Measurements from ENCODE around the gene COQ10A. TPM values are rescaled to one million over a fixed set of nuclear protein-coding genes. Genes with fewer than 3 reads are reported as not detected.
"Not testable (repeated sequence)": the region's sequence is repeated elsewhere in the genome, so short reads cannot be mapped to it uniquely, and the experiment has no call there.

Gene COQ10A
- total and polyA plus RNA-seq, 2 donors, result 9.4 to 24.9 TPM

DNA sequence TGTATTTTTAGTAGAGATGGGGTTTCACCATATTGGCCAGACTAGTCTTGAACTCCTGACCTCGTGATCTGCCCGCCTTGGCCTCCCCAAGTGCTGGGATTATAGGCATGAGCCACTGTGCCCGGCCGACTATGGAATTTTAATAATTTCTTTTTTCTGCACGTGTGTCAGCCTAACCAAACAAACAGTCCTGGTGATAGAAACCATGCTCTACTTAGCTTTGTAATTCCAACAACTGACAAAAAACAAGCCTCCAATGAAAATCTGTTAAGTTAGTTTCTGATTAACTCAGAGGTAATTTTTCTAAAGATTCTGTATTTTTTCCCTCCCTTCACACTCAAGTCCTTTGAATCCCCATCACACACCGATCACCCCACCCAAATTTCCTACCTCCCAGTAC lies 15.3 kb downstream of the COQ10A start:
- H3K27me3 ChIP-seq (ENCODE audit: control insufficient read depth in 2 of 2, insufficient read depth in 1 of 2, low read length in 1 of 2), result no peaks in the 10 kb centered on the region
- H3K9me3 ChIP-seq (ENCODE audit: control insufficient read depth in 2 of 2, insufficient read depth in 1 of 2, low read length in 1 of 2), result no peaks in the 10 kb centered on the region
- no peak overlapping the region for H3K4me3 ChIP-seq (ENCODE audit: low read length in 2 of 2)
- H3K27ac ChIP-seq (ENCODE audit: low read depth in 1 of 2, low read length in 1 of 2), result no peak overlapping the region
- peaks cover 77 to 80% of the 10 kb centered on the region in 2 donors for H3K36me3 ChIP-seq (ENCODE audit: control insufficient read depth in 2 of 2, insufficient read depth in 2 of 2, low read length in 1 of 2)
- no peaks in the 10 kb centered on the region for H3K4me1 ChIP-seq (ENCODE audit: control insufficient read depth in 2 of 2, insufficient read depth in 2 of 2, low read length in 2 of 2)
- no peak for DNase-seq (ENCODE audit: low read depth in 6 of 9, low spot score in 9 of 9)
- 96% methylated on average over 6 of the region's 6 CpGs for WGBS

GRCh38 chr12:56282579-56282978 lies 15.8 kb downstream of the COQ10A start:
- H3K36me3 ChIP-seq (ENCODE audit: control insufficient read depth in 2 of 2, insufficient read depth in 2 of 2, low read length in 1 of 2), result peaks cover 76 to 77% of the 10 kb centered on the region in 2 donors
- H3K27me3 ChIP-seq (ENCODE audit: control insufficient read depth in 2 of 2, insufficient read depth in 1 of 2, low read length in 1 of 2), result no peaks in the 10 kb centered on the region
- H3K4me1 ChIP-seq (ENCODE audit: control insufficient read depth in 2 of 2, insufficient read depth in 2 of 2, low read length in 2 of 2), result no peaks in the 10 kb centered on the region
- no peaks in the 10 kb centered on the region for H3K9me3 ChIP-seq (ENCODE audit: control insufficient read depth in 2 of 2, insufficient read depth in 1 of 2, low read length in 1 of 2)
- H3K4me3 ChIP-seq (ENCODE audit: low read length in 2 of 2), result no peak overlapping the region
- DNase-seq (ENCODE audit: low read depth in 6 of 9, low spot score in 9 of 9), result no peak
- H3K27ac ChIP-seq (ENCODE audit: low read depth in 1 of 2, low read length in 1 of 2), result no peak overlapping the region
- WGBS, result 96% methylated on average over 2 of the region's 2 CpGs

- H3K36me3 ChIP-seq (ENCODE audit: control insufficient read depth in 2 of 2, insufficient read depth in 2 of 2, low read length in 1 of 2), result peaks cover 59 to 73% of the 10 kb centered on the region in 2 donors
- not testable (repeated sequence) for H3K9me3 ChIP-seq (ENCODE audit: control insufficient read depth in 2 of 2, insufficient read depth in 1 of 2, low read length in 1 of 2); H3K4me1 ChIP-seq (ENCODE audit: control insufficient read depth in 2 of 2, insufficient read depth in 2 of 2, low read length in 2 of 2); DNase-seq (ENCODE audit: low read depth in 6 of 9, low spot score in 9 of 9); H3K4me3 ChIP-seq (ENCODE audit: low read length in 2 of 2); H3K27me3 ChIP-seq (ENCODE audit: control insufficient read depth in 2 of 2, insufficient read depth in 1 of 2, low read length in 1 of 2); H3K27ac ChIP-seq (ENCODE audit: low read depth in 1 of 2, low read length in 1 of 2)
- 98% methylated on average over 5 of the region's 5 CpGs for WGBS
Observed at GRCh38 chr12:56284263-56284662, 17.5 kb downstream of the COQ10A start.

- H3K27me3 ChIP-seq (ENCODE audit: control insufficient read depth in 2 of 2, insufficient read depth in 1 of 2, low read length in 1 of 2), result no peaks in the 10 kb centered on the region
- H3K36me3 ChIP-seq (ENCODE audit: control insufficient read depth in 2 of 2, insufficient read depth in 2 of 2, low read length in 1 of 2), result peaks cover 51 to 72% of the 10 kb centered on the region in 2 donors
- no peak for DNase-seq (ENCODE audit: low read depth in 6 of 9, low spot score in 9 of 9)
- 95% methylated on average over 4 of the region's 4 CpGs for WGBS
- no peak overlapping the region for H3K4me3 ChIP-seq (ENCODE audit: low read length in 2 of 2)
- H3K4me1 ChIP-seq (ENCODE audit: control insufficient read depth in 2 of 2, insufficient read depth in 2 of 2, low read length in 2 of 2), result no peaks in the 10 kb centered on the region
- H3K27ac ChIP-seq (ENCODE audit: low read depth in 1 of 2, low read length in 1 of 2), result no peak overlapping the region
- no peaks in the 10 kb centered on the region for H3K9me3 ChIP-seq (ENCODE audit: control insufficient read depth in 2 of 2, insufficient read depth in 1 of 2, low read length in 1 of 2)
Observed at GRCh38 chr12:56286044-56286830, 19.5 kb downstream of the COQ10A start.

DNA sequence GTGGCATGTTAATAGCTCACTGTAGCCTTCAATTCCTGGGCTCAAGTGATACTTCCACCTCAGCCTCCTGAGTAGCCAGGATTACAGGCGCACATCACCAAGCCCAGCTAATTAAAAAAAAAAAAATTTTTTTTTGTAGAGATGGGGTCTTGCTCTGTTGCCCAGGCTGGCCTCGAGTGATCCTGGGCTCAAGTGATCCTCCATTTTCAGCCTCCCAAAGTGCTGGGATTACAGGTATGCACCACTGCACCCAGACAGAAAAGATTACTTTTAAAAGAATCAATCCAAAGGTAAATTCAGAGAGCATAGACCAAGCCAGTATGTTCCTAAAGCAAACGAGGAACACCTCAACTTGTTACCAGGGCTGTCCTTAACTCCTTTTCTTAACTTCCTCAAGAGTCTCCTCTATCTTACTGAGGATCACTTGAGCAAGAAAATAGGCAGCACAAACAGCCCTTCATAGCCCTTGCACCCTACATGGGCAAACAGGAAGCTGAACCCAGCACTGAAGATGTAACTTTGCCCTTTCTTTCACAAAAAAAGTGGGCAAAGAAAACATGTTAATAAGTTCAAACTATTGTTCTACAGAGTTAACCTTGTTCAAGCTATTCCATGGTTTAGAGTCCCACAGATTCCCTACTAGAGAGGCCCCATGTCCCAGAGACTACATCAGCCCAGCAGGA lies 22.1 kb downstream of the COQ10A start:
- no peak for DNase-seq (ENCODE audit: low read depth in 6 of 9, low spot score in 9 of 9)
- no peaks in the 10 kb centered on the region for H3K27me3 ChIP-seq (ENCODE audit: control insufficient read depth in 2 of 2, insufficient read depth in 1 of 2, low read length in 1 of 2)
- 89% methylated on average over 3 of the region's 3 CpGs for WGBS
- H3K36me3 ChIP-seq (ENCODE audit: control insufficient read depth in 2 of 2, insufficient read depth in 2 of 2, low read length in 1 of 2), result peaks cover 28 to 55% of the 10 kb centered on the region in 2 donors
- peaks cover 0 to 4% of the 10 kb centered on the region in 2 donors for H3K4me1 ChIP-seq (ENCODE audit: control insufficient read depth in 2 of 2, insufficient read depth in 2 of 2, low read length in 2 of 2)
- no peaks in the 10 kb centered on the region for H3K9me3 ChIP-seq (ENCODE audit: control insufficient read depth in 2 of 2, insufficient read depth in 1 of 2, low read length in 1 of 2)
- H3K27ac ChIP-seq (ENCODE audit: low read depth in 1 of 2, low read length in 1 of 2), result no peak overlapping the region
- H3K4me3 ChIP-seq (ENCODE audit: low read length in 2 of 2), result no peak overlapping the region

DNA sequence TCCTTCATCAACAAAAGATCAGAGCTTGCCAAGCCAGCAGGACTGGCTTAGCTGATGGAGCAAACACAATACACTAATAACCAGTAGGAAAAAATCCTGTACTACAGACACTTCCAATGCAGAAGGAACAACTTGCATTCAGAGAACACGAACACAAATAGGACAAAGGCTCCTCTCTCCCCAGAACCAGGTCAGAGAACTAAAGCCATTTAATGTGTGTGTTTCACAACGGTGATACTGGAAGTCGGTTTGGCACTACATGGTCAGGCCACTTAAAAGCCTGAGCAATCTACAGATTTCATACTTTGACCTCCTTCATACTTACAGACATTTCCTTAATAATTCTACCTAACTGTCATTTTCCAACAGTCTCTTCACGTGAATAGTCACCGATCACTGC lies 27.1 kb downstream of the COQ10A start:
- no peak overlapping the region for H3K27ac ChIP-seq (ENCODE audit: low read depth in 1 of 2, low read length in 1 of 2)

GRCh38 chr12:56296295-56296694 lies 29.6 kb downstream of the COQ10A start:
- Histone ChIP-seq H3K27me3 (ENCODE audit: control insufficient read depth in 2 of 2, insufficient read depth in 1 of 2, low read length in 1 of 2) (no peaks in the 10 kb centered on the region), H3K27ac (ENCODE audit: low read depth in 1 of 2, low read length in 1 of 2) (no peak overlapping the region), H3K9me3 (ENCODE audit: control insufficient read depth in 2 of 2, insufficient read depth in 1 of 2, low read length in 1 of 2) (no peaks in the 10 kb centered on the region), H3K4me3 (ENCODE audit: low read length in 2 of 2) (no peak overlapping the region), H3K36me3 (ENCODE audit: control insufficient read depth in 2 of 2, insufficient read depth in 2 of 2, low read length in 1 of 2) (peaks cover 7 to 28% of the 10 kb centered on the region in 2 donors), H3K4me1 (ENCODE audit: control insufficient read depth in 2 of 2, insufficient read depth in 2 of 2, low read length in 2 of 2) (peaks cover 13 to 34% of the 10 kb centered on the region in 2 donors)
- no peak for DNase-seq (ENCODE audit: low read depth in 6 of 9, low spot score in 9 of 9)
- 96% methylated on average over 5 of the region's 5 CpGs for WGBS

More for the DNA sequence above, 27.1 kb downstream of the COQ10A start:
- Histone ChIP-seq H3K27me3 (ENCODE audit: control insufficient read depth in 2 of 2, insufficient read depth in 1 of 2, low read length in 1 of 2) (no peaks in the 10 kb centered on the region), H3K36me3 (ENCODE audit: control insufficient read depth in 2 of 2, insufficient read depth in 2 of 2, low read length in 1 of 2) (peaks cover 11 to 48% of the 10 kb centered on the region in 2 donors), H3K9me3 (ENCODE audit: control insufficient read depth in 2 of 2, insufficient read depth in 1 of 2, low read length in 1 of 2) (no peaks in the 10 kb centered on the region), H3K4me1 (ENCODE audit: control insufficient read depth in 2 of 2, insufficient read depth in 2 of 2, low read length in 2 of 2) (peaks cover 6 to 16% of the 10 kb centered on the region in 2 donors), H3K4me3 (ENCODE audit: low read length in 2 of 2) (no peak overlapping the region)
- WGBS, result 96% methylated on average over 5 of the region's 5 CpGs
- DNase-seq (ENCODE audit: low read depth in 6 of 9, low spot score in 9 of 9), result no peak

DNA sequence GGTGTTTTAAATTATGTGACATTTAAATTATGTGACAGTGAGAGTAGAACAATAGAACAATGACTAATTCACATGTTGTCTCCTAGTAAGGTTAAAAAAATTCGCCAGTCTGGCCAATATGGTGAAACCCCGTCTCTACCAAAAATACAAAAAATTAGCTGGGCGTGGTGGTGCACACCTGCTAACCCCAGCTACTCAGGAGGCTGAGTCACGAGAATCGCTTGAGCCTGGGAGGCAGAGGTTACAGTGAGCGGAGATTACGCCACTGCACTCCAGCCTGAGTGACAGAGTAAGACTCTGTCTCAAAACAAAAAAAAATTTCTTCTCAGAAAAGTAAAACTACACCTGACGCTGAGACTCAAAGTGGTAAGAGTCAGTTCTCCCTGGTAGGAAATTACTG lies 30.7 kb downstream of the COQ10A start:
- no peaks in the 10 kb centered on the region for H3K9me3 ChIP-seq (ENCODE audit: control insufficient read depth in 2 of 2, insufficient read depth in 1 of 2, low read length in 1 of 2)
- DNase-seq (ENCODE audit: low read depth in 6 of 9, low spot score in 9 of 9), result no peak
- H3K4me3 ChIP-seq (ENCODE audit: low read length in 2 of 2), result no peak overlapping the region
- no peaks in the 10 kb centered on the region for H3K27me3 ChIP-seq (ENCODE audit: control insufficient read depth in 2 of 2, insufficient read depth in 1 of 2, low read length in 1 of 2)
- no peak overlapping the region for H3K27ac ChIP-seq (ENCODE audit: low read depth in 1 of 2, low read length in 1 of 2)
- H3K4me1 ChIP-seq (ENCODE audit: control insufficient read depth in 2 of 2, insufficient read depth in 2 of 2, low read length in 2 of 2), result peaks cover 13 to 34% of the 10 kb centered on the region in 2 donors
- H3K36me3 ChIP-seq (ENCODE audit: control insufficient read depth in 2 of 2, insufficient read depth in 2 of 2, low read length in 1 of 2), result peaks cover 7 to 24% of the 10 kb centered on the region in 2 donors
- WGBS, result 98% methylated on average over 8 of the region's 8 CpGs

GRCh38 chr12:56298828-56299227 lies 32.1 kb downstream of the COQ10A start:
- peak overlapping the region; percentile 87 to 89 for H3K4me3 ChIP-seq (ENCODE audit: low read length in 2 of 2)

More at GRCh38 chr12:56298828-56299227, 32.1 kb downstream of the COQ10A start:
- peak in 1 of 9 donors; percentile 13 for DNase-seq (ENCODE audit: low read depth in 6 of 9, low spot score in 9 of 9)
- no peaks in the 10 kb centered on the region for H3K9me3 ChIP-seq (ENCODE audit: control insufficient read depth in 2 of 2, insufficient read depth in 1 of 2, low read length in 1 of 2)
- peak overlapping the region in 1 of 2 donors; percentile 89 for H3K27ac ChIP-seq (ENCODE audit: low read depth in 1 of 2, low read length in 1 of 2)
- H3K27me3 ChIP-seq (ENCODE audit: control insufficient read depth in 2 of 2, insufficient read depth in 1 of 2, low read length in 1 of 2), result no peaks in the 10 kb centered on the region
- H3K36me3 ChIP-seq (ENCODE audit: control insufficient read depth in 2 of 2, insufficient read depth in 2 of 2, low read length in 1 of 2), result peaks cover 7 to 21% of the 10 kb centered on the region in 2 donors
- peaks cover 13 to 34% of the 10 kb centered on the region in 2 donors for H3K4me1 ChIP-seq (ENCODE audit: control insufficient read depth in 2 of 2, insufficient read depth in 2 of 2, low read length in 2 of 2)
- 85% methylated on average over 5 of the region's 5 CpGs for WGBS

Data from thymus (tissue), 11 donors.